OCI-LY7 (cell line): ENCODE measurements around the gene C9orf50. TPM values are rescaled to one million over a fixed set of nuclear protein-coding genes. Genes with fewer than 3 reads are reported as not detected.

Experiments used
- BruUV-seq: library from RNA; stranded (reverse); fragments of 400-500 nt; replicated peaks from 2 replicates; lab custom pipeline; 2021; lab: Mats Ljungman, UMichigan
- CTCF ChIA-PET: fragments of 300-600 bp; sonication (Branson Sonifier 250); formaldehyde crosslinking; loops from one replicate; lab custom pipeline; 2022; ENCODE audit warnings: antibody characterized with exemption; ENCODE audit not compliant: unreplicated experiment; lab: Charles Lee
- POLR2A ChIA-PET: fragments of 300-600 bp; sonication (Branson Sonifier 250); formaldehyde crosslinking; loops from one replicate; lab custom pipeline; 2022; ENCODE audit warnings: antibody characterized with exemption; lab: Charles Lee
- DNase-seq: peaks from one replicate; pipeline ENCODE4 v3.0.0-alpha.2; 2015; ENCODE audit warnings: low spot score
- H2AFZ ChIP-seq: fragments of 200-600 bp; sonication (generic), shearing (Covaris generic); 2 replicates; pipeline ENCODE4 v1.6.1; 2014; ENCODE audit warnings: mild to moderate bottlenecking, antibody characterized with exemption, low read length, moderate library complexity
- H3K27ac ChIP-seq: fragments of 200-600 bp; sonication (generic); 2 replicates; pipeline ENCODE4 v1.5.1; 2014; ENCODE audit warnings: mixed run types, low read depth, mild to moderate bottlenecking, moderate library complexity, low read length, inconsistent platforms; ENCODE audit not compliant: poor library complexity, severe bottlenecking
- H3K36me3 ChIP-seq: fragments of 200-600 bp; sonication (generic); 2 replicates; pipeline ENCODE4 v1.6.1; 2014; ENCODE audit warnings: mild to moderate bottlenecking, antibody characterized with exemption, low read length, moderate library complexity, mixed read lengths; ENCODE audit not compliant: insufficient read depth
- H3K4me1 ChIP-seq: fragments of 200-600 bp; sonication (generic); 2 replicates; pipeline ENCODE4 v1.5.1; 2014; ENCODE audit warnings: mild to moderate bottlenecking, low read length; ENCODE audit not compliant: insufficient read depth, poor library complexity, severe bottlenecking
- H3K4me2 ChIP-seq: fragments of 200-600 bp; sonication (generic); 2 replicates; pipeline ENCODE4 v1.6.1; 2014; ENCODE audit warnings: mild to moderate bottlenecking, low read length
- H3K4me3 ChIP-seq: fragments of 200-600 bp; sonication (generic); 2 replicates; pipeline ENCODE4 v1.5.1; 2014; ENCODE audit warnings: mild to moderate bottlenecking, low read depth, low read length; ENCODE audit not compliant: poor library complexity, severe bottlenecking
- H3K79me2 ChIP-seq: fragments of 200-600 bp; sonication (generic); 2 replicates; pipeline ENCODE4 v1.6.1; 2016; ENCODE audit warnings: low read depth, mild to moderate bottlenecking, low read length, moderate library complexity, mixed read lengths; ENCODE audit not compliant: insufficient read depth
- H3K9me2 ChIP-seq: fragments of 200-600 bp; sonication (generic); 2 replicates; pipeline ENCODE4 v1.6.1; 2016; ENCODE audit warnings: mild to moderate bottlenecking, low read length, mixed read lengths; ENCODE audit not compliant: insufficient read depth
- H3K9me3 ChIP-seq: fragments of 200-600 bp; sonication (generic); 2 replicates; pipeline ENCODE4 v1.6.1; 2014; ENCODE audit warnings: mild to moderate bottlenecking, mixed run types, low read length, mixed read lengths
- H4K20me1 ChIP-seq: fragments of 200-600 bp; sonication (generic); 2 replicates; pipeline ENCODE4 v1.6.1; 2014; ENCODE audit warnings: mild to moderate bottlenecking, antibody characterized with exemption, low read length, moderate library complexity, mixed read lengths; ENCODE audit not compliant: insufficient read depth
- CTCF ChIP-seq: fragments of 200-600 bp; sonication (generic); conservative IDR thresholded peaks from 2 replicates; pipeline ENCODE4 v1.5.1; 2014; ENCODE audit warnings: mild to moderate bottlenecking, antibody characterized with exemption, low read length, moderate library complexity, mixed read lengths
- EZH2phosphoT487 ChIP-seq: fragments of 200-600 bp; sonication (generic); IDR thresholded peaks from 2 replicates; pipeline ENCODE4 v1.6.1; 2018; ENCODE audit warnings: low read depth, borderline replicate concordance, mild to moderate bottlenecking, mixed run types, antibody characterized with exemption, low read length, moderate library complexity, mixed read lengths
- intact Hi-C: fragments of 100-400 bp; cut with micrococcal nuclease; formaldehyde crosslinking; loops from one replicate; pipeline ENCODE4 v1.10.0; 2022; ENCODE audit not compliant: unreplicated experiment
- total RNA-seq, 2 experiments: library from RNA; depleted of rRNA in 1 of 2; stranded (reverse); fragments of >200 nt in 1 of 2; shearing (Covaris generic) in 1 of 2; gene quantifications; 2 replicates each; pipeline ENCODE4 v1.2.3, GENCODE V29; 2014 to 2022

The C9orf50 gene
- total RNA-seq, 2 experiments from 2014 or later: not detected

- intact Hi-C loops: no loop called here
- Histone ChIP-seq H3K9me3 (no peaks in the 10 kb centered on the region), H2AFZ (no peak overlapping the region), H3K4me2 (no peak overlapping the region), H3K36me3 (no peaks in the 10 kb centered on the region), H4K20me1 (no peaks in the 10 kb centered on the region), H3K4me1 (no peaks in the 10 kb centered on the region), H3K79me2 (no peaks in the 10 kb centered on the region), H3K27ac (no peak overlapping the region), H3K4me3 (no peak overlapping the region), H3K9me2 (no peaks in the 10 kb centered on the region)
- no TSS peak for BruUV-seq
- POLR2A ChIA-PET: no interaction called here
- TF ChIP-seq CTCF (no peak), EZH2phosphoT487 (no peak)
- no peak for DNase-seq
- CTCF ChIA-PET: no interaction called here
Measured at GRCh38 chr9:129649726-129650679, 29.1 kb upstream of the C9orf50 start.

- H3K36me3 ChIP-seq: no peaks in the 10 kb centered on the region
- no peak overlapping the region for H3K4me3 ChIP-seq
- no TSS peak for BruUV-seq
- intact Hi-C loops: no loop called here
- ChIA-PET POLR2A (no interaction called here), CTCF (no interaction called here)
- H3K79me2 ChIP-seq: no peaks in the 10 kb centered on the region
- no peaks in the 10 kb centered on the region for H3K9me2 ChIP-seq
- no peaks in the 10 kb centered on the region for H4K20me1 ChIP-seq
- H2AFZ ChIP-seq: no peak overlapping the region
- TF ChIP-seq EZH2phosphoT487 (no peak), CTCF (no peak)
- DNase-seq: no peak
- no peaks in the 10 kb centered on the region for H3K4me1 ChIP-seq
- no peaks in the 10 kb centered on the region for H3K9me3 ChIP-seq
- no peak overlapping the region for H3K4me2 ChIP-seq
- H3K27ac ChIP-seq: no peak overlapping the region
Measured at GRCh38 chr9:129648764-129649115, 27.8 kb upstream of the C9orf50 start.

- DNase-seq: no peak
- Histone ChIP-seq H3K9me2 (no peaks in the 10 kb centered on the region), H3K4me2 (no peak overlapping the region), H3K36me3 (no peaks in the 10 kb centered on the region), H3K9me3 (no peaks in the 10 kb centered on the region), H3K27ac (no peak overlapping the region), H3K79me2 (no peaks in the 10 kb centered on the region), H3K4me1 (no peaks in the 10 kb centered on the region), H4K20me1 (no peaks in the 10 kb centered on the region), H3K4me3 (no peak overlapping the region), H2AFZ (no peak overlapping the region)
- ChIA-PET CTCF (no interaction called here), POLR2A (no interaction called here)
- no TSS peak for BruUV-seq
- intact Hi-C loops: no loop called here
- TF ChIP-seq CTCF (no peak), EZH2phosphoT487 (no peak)
Measured at GRCh38 chr9:129648092-129648763, 27.3 kb upstream of the C9orf50 start.
